ENCODE results near the gene SHOC2. TPM values are rescaled to one million over a fixed set of nuclear protein-coding genes. Genes with fewer than 3 reads are reported as not detected.

SHOC2 gene
- total and polyA plus RNA-seq, 2 of the 13 experiments (the other 11 are each of a cell fraction or from before 2014, with no cell fraction given), result 8.6 to 25.5 TPM

DNA sequence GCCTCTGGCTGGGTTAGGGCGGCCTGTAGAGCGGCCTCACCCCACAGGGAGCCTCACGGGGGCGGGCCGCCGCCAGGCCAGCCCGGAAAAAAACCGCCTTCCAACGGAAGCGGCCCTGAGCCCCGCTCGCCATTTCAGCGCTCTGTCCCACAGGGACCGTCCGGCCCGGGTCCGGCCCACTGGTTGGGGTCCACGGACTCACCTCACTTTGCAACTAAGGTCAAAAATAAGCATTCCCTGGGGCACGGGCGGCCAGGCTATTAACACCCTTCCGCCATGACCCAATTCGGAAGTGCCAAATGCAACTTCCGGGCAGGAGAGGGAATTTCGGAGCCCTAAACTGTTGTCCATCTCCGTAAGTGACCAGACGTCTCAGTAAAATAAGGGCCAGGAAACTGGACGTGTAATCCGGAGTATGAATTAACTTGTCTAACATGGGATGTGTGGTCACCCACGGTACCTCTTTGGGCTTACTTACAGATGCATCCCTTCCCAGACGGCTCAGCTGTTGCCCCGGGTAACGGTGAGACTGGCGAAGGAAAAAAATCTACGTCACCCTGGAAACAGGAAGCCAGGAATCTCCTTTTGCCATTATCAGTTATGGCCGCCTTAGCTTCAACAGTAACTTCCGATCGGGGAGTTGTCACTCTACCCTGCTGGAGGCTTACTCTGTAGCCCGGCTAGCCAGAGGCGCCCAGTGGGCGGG is 608 bp upstream of the SHOC2 start, which contains the start of gene BBIP1 (continued):
- TF ChIP-seq, protein P1, sequence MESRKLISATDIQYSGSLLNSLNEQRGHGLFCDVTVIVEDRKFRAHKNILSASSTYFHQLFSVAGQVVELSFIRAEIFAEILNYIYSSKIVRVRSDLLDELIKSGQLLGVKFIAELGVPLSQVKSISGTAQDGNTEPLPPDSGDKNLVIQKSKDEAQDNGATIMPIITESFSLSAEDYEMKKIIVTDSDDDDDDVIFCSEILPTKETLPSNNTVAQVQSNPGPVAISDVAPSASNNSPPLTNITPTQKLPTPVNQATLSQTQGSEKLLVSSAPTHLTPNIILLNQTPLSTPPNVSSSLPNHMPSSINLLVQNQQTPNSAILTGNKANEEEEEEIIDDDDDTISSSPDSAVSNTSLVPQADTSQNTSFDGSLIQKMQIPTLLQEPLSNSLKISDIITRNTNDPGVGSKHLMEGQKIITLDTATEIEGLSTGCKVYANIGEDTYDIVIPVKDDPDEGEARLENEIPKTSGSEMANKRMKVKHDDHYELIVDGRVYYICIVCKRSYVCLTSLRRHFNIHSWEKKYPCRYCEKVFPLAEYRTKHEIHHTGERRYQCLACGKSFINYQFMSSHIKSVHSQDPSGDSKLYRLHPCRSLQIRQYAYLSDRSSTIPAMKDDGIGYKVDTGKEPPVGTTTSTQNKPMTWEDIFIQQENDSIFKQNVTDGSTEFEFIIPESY (CRISPR knock-in tag; IDR thresholded peaks at IDR 0.05), result 0 out of 2 replicates have a peak, but pooled peaks have one; percentile 9
- TF ChIP-seq RFX3 (CRISPR knock-in tag; IDR thresholded peaks at IDR 0.05), result peak; percentile 87
- TF ChIP-seq, protein P2, sequence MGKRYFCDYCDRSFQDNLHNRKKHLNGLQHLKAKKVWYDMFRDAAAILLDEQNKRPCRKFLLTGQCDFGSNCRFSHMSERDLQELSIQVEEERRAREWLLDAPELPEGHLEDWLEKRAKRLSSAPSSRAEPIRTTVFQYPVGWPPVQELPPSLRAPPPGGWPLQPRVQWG (CRISPR knock-in tag; IDR thresholded peaks at IDR 0.05; ENCODE audit: borderline replicate concordance, low read depth), result no peak
- TF ChIP-seq, protein P3, sequence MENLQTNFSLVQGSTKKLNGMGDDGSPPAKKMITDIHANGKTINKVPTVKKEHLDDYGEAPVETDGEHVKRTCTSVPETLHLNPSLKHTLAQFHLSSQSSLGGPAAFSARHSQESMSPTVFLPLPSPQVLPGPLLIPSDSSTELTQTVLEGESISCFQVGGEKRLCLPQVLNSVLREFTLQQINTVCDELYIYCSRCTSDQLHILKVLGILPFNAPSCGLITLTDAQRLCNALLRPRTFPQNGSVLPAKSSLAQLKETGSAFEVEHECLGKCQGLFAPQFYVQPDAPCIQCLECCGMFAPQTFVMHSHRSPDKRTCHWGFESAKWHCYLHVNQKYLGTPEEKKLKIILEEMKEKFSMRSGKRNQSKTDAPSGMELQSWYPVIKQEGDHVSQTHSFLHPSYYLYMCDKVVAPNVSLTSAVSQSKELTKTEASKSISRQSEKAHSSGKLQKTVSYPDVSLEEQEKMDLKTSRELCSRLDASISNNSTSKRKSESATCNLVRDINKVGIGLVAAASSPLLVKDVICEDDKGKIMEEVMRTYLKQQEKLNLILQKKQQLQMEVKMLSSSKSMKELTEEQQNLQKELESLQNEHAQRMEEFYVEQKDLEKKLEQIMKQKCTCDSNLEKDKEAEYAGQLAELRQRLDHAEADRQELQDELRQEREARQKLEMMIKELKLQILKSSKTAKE (CRISPR knock-in tag; IDR thresholded peaks at IDR 0.05; ENCODE audit: borderline replicate concordance), result no peak; the same call in 1 of the 2 replicates
- TF ChIP-seq FOSL2 (CRISPR knock-in tag; IDR thresholded peaks at IDR 0.05), result peak; percentile 22; the same call in 1 of the 2 replicates
- no peak for TF ChIP-seq ZNF235 (CRISPR knock-in tag; IDR thresholded peaks at IDR 0.05; ENCODE audit: borderline replicate concordance)
- no peak for TF ChIP-seq ZNF276 (CRISPR knock-in tag; IDR thresholded peaks at IDR 0.05; ENCODE audit: low read depth)
- TF ChIP-seq ZNF17 (CRISPR knock-in tag; IDR thresholded peaks at IDR 0.05), result no peak
- TF ChIP-seq ZNF263 (CRISPR knock-in tag; IDR thresholded peaks at IDR 0.05), result peak; percentile 54; the same call in 1 of the 2 replicates
- TF ChIP-seq DR1 (CRISPR knock-in tag; IDR thresholded peaks at IDR 0.05), result 0 out of 2 replicates have a peak, but pooled peaks have one; percentile 23
- no peak for TF ChIP-seq HDAC6 (IDR thresholded peaks at IDR 0.05; ENCODE audit: low read depth, low read length)
- no peak for TF ChIP-seq PCBP1 (IDR thresholded peaks at IDR 0.05; ENCODE audit: borderline replicate concordance, low read depth, low read length)
- TF ChIP-seq IKZF4 (CRISPR knock-in tag; IDR thresholded peaks at IDR 0.05; ENCODE audit: borderline replicate concordance, low read depth, not compliant biosample characterization), result peak; percentile 93
- TF ChIP-seq, protein P4, sequence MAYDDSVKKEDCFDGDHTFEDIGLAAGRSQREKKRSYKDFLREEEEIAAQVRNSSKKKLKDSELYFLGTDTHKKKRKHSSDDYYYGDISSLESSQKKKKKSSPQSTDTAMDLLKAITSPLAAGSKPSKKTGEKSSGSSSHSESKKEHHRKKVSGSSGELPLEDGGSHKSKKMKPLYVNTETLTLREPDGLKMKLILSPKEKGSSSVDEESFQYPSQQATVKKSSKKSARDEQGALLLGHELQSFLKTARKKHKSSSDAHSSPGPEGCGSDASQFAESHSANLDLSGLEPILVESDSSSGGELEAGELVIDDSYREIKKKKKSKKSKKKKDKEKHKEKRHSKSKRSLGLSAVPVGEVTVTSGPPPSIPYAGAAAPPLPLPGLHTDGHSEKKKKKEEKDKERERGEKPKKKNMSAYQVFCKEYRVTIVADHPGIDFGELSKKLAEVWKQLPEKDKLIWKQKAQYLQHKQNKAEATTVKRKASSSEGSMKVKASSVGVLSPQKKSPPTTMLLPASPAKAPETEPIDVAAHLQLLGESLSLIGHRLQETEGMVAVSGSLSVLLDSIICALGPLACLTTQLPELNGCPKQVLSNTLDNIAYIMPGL (CRISPR knock-in tag; IDR thresholded peaks at IDR 0.05; ENCODE audit: borderline replicate concordance in 1 of 2, low read depth in 1 of 2), result peak in 1 of 2 experiments; percentile 46; a peak in 2 of 4 replicates
- no peak for TF ChIP-seq ZNF616 (CRISPR knock-in tag; IDR thresholded peaks at IDR 0.05; ENCODE audit: low read depth)
- peak; percentile 70 for TF ChIP-seq POGZ (CRISPR knock-in tag; IDR thresholded peaks at IDR 0.05)
- TF ChIP-seq ZEB1 (IDR thresholded peaks at IDR 0.05; ENCODE audit: insufficient replicate concordance, low read depth), result peak; percentile 76
- no peak for TF ChIP-seq ZSCAN12 (CRISPR knock-in tag; IDR thresholded peaks at IDR 0.05)
- 0 out of 2 replicates have a peak, but pooled peaks have one; percentile 66 for TF ChIP-seq ZNF33B (CRISPR knock-in tag; IDR thresholded peaks at IDR 0.05)
